Measurements from ENCODE around the gene SCAPER.
"Not testable (repeated sequence)": the region's sequence is repeated elsewhere in the genome, so short reads cannot be mapped to it uniquely, and the experiment has no call there.

Gene SCAPER

GRCh38 chr15:76553564-76553963 is 351.6 kb downstream of the SCAPER start:
- no peak for DNase-seq

- DNase-seq, result no peak
These were observed 352.0 kb downstream of the SCAPER start for GRCh38 chr15:76553102-76553501.

GRCh38 chr15:76546805-76547204 is 358.3 kb downstream of the SCAPER start:
- no peak for DNase-seq

DNA sequence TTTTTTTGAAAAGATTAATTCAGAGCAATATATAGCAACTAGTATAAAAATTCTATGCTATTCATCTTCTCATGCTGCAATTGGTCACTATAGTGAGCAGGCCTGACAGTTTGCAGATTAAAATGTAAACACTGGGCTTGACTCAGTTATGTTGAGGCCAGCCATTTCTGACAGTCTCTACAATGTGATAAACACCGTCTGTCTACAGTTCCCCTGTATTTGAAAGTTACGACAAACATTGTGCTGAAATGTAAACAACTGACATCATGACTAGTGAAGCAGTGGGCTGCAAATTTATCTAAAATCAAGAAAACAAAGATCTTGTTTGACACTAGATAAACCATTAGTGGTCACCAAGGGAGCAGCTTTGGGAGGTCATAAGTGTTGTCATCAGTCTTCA is 371.1 kb downstream of the SCAPER start:
- DNase-seq, result no peak

DNA sequence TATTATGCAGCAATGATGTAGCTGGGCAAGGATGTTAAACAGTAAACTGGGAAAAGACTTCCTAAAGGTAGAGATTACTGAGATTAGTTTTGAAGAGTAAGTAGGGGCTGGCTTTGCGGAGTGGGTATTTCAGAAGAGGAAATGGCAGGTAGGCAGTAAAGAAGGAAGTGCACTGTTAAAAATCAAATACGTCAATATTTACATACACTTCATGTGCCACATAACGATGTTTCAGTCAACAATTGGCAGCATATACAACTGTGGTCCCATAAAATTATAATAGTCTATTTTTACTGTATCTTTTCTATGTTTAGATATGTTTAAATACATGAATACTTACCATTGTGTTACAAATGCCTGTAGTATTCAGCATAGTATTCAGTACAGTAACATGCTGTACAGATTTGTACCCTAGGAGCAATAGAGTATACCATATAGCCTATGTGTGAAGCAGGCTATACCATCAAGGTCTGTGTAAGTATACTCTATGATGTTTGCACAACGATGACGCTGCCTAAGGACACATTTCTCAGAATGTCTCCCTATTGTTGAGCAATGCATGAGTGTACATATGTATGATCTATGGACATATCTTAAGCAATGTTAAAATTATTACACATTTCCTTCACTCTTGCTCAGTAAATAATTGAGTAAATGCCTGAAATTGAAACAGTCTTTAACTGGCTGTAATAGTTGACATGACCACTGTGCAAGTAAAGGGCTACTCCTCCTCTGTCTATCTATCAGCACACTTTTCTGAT is 371.9 kb downstream of the SCAPER start:
- no peak for DNase-seq

GRCh38 chr15:76529911-76530310 is 375.2 kb downstream of the SCAPER start:
- no peak for DNase-seq

DNA sequence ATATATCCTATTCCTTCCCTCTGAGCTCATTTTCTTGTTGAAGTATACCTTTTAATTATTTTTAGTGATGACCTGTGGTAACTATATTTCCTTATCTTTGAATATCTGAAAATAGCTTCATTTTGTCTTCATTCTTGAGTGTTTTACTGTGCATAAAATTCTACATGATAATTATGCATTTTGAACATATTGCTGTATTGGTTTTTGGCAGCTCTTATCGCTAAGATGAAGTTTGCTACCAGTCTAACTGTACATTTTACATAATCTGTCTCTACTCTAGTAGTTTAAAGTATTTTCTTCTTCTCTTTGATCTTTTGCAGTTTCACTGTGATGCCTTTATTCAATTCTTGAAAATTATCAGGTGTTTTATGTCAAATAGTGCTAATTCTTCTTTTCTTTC is 379.0 kb downstream of the SCAPER start:
- DNase-seq, result no peak

GRCh38 chr15:76517910-76518309 is 387.2 kb downstream of the SCAPER start:
- no peak for DNase-seq

- no peak for DNase-seq
These were observed 390.9 kb downstream of the SCAPER start for GRCh38 chr15:76514282-76514681.

DNA sequence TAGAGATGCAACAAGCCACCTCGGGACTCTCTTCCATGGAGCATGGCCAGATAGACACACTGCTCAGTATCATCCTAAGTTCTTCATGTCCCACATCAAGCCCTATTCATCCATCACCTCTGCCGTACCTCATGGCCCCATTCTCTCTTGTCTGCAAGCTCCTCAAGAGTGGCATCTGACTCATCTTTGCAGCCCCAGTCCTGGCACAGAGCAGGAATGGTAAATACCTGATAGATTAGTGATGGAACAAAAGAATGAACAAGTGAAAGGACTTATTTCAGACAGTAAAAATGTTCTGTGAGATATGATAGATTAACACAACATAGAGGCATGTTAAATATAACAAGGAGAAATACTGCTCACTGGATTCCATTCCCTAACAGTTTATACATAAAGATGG is 392.2 kb downstream of the SCAPER start:
- DNase-seq, result no peak

- DNase-seq, result not testable (repeated sequence)
These were observed 394.5 kb downstream of the SCAPER start for GRCh38 chr15:76510663-76511062.

DNA sequence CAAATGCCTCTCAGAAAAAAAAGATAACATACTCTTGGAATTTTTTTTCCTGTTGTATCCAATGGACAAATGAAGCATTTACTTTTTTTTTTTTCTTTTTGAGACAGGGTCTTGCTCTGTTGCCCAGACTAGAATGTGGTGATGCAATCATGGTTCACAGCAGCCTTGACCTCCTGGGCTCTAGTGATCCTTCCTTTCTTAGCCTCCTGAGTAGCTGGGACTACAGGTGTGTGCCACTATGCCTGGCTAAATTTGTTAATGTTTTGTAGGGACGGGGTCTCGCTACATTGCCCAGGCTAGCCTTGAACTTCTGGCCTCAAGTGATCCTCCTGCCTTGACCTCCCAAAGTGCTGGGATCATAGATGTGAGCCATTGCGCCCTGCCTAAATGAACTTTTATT is 401.3 kb downstream of the SCAPER start:
- DNase-seq, result no peak

- no peak for DNase-seq
These were observed 402.0 kb downstream of the SCAPER start for GRCh38 chr15:76503121-76503520.

- DNase-seq, result no peak
These were observed 402.5 kb downstream of the SCAPER start for GRCh38 chr15:76502678-76503077.

- DNase-seq, result not testable (repeated sequence)
These were observed 403.0 kb downstream of the SCAPER start for GRCh38 chr15:76502185-76502584.

- no peak for DNase-seq
These were observed 403.4 kb downstream of the SCAPER start for GRCh38 chr15:76501726-76502125.

DNA sequence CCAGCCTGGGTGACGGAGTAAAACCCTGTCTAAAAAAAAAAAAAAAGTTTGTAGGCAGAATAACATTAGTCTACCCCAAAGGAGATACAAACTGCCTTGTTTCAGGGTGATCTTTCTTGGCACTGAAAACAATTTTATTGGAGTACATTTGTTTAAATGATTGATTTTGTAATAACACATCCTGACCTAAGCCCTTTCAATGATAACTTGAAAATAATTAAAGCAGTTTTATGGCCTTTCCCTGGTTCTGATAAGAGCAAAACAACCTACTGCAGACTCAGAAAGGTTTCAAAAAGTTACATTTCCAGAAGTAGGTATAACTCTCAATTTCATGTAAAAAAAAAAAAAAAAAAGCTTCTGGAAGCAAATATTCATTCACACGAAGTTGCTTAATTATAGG is 404.1 kb downstream of the SCAPER start:
- DNase-seq, result no peak

DNA sequence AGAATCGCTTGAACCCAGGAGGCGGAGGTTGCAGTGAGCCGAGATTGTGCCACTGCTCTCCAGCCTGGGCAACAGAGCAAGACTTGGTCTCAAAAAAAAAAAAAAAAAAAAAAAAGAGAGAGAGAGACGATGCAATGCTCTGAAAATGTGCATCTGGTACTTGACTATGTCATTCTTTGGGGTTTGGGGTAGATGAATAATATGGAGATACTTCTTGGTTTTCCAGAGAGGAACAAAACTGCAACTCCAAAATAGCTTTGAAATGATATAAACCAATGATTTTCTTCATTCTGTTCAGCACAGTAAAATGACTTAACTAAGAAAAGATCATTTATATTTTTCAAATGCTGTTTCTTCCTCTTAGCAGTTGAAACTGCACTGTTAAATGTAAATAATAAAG is 409.7 kb downstream of the SCAPER start:
- no peak for DNase-seq

GRCh38 chr15:76492538-76492937 is 412.6 kb downstream of the SCAPER start:
- DNase-seq, result no peak

DNA sequence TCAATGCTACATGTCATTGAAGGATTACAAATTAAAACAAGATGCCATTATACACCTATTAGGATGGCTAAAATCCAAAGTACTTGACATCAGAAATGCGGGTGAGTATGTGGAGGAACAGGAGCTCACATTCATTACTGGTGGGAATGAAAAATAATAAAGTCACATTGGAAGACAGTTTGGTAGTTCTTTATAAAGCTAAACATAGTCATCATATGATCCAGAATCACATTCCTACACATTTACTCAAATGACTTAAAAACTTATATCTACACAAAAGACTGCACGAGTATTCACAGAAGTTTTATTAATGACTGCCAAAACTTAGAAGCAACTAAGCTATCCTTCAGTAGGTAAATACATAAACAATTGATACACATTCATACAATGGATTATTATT is 421.4 kb downstream of the SCAPER start:
- no peak for DNase-seq

DNA sequence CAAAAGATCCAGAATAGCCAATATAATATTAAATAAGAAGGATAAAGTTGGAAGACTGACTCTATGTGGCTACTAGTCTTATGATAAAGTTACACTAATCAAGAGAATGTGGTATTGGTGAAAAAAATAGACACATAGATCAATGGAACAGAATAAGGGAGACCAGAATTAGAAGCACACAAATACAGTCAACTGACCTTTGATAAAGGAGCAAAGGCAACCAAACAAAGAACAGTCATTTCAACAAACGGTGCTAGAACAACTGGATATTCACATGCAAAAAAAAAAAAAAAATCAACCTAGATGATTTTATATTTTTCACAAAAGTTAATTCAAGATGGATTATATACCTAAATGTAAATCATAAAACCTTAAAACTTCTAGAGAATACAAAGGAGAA is 422.1 kb downstream of the SCAPER start:
- no peak for DNase-seq

GRCh38 chr15:76480267-76480666 is 424.9 kb downstream of the SCAPER start:
- DNase-seq, result no peak

DNA sequence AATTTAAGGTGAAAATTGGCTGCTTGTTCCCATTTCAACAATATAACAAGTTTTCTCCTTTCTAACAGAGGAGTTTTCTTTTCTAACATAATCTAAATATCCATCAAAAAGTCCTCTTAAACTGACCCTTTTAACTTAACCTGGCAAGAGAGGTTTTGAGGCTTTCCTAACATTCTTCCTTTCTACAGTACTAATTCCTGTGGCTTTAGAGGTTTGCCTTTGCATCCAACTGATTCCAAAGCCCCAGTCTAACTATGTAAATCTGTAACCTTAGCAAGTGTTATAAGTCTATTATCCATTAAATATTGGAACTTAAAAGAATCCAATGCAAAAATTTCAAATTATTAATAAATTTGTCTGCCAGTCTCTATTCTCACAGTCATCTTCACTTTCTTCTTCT is 434.4 kb downstream of the SCAPER start:
- no peak for DNase-seq

- no peak for DNase-seq
These were observed 436.4 kb downstream of the SCAPER start for GRCh38 chr15:76468722-76469121.

- DNase-seq, result no peak
These were observed 438.0 kb downstream of the SCAPER start for GRCh38 chr15:76467136-76467535.

Measured in CD4-positive, alpha-beta T cell treated with Interleukin-21 for 1 hour (primary cell).